SK-N-SH (cell line): ENCODE measurements around the gene LEMD1. TPM values are rescaled to one million over a fixed set of nuclear protein-coding genes. Genes with fewer than 3 reads are reported as not detected.

Experiments
- CTCF ChIA-PET: fragments of 300-600, 350-600 bp; formaldehyde crosslinking; extraction: SDS; loops from one replicate; lab custom pipeline; 2021; lab: Yijun Ruan, JAX
- POLR2A ChIA-PET: fragments of 350-600 bp; sonication (Branson Sonifier 250); formaldehyde crosslinking; extraction: SDS; loops from one replicate; lab custom pipeline; 2020; ENCODE audit warnings: antibody characterized with exemption, inconsistent platforms; lab: Yijun Ruan, JAX
- DNase-seq: peaks from one replicate; pipeline ENCODE4 v3.0.0; 2012
- H2AFZ ChIP-seq: fragments of 200-600 bp; sonication (generic); 2 replicates; pipeline ENCODE4 v1.8.1; 2016; ENCODE audit warnings: antibody characterized with exemption, mild to moderate bottlenecking, low read depth
- H3F3A ChIP-seq: fragments of 200-600 bp; sonication (generic); replicated peaks from 2 replicates; pipeline ENCODE3; 2016; ENCODE audit warnings: antibody characterized with exemption, mild to moderate bottlenecking; ENCODE audit not compliant: insufficient read depth
- H3K27ac ChIP-seq, 2 experiments: fragments of 200-500 bp in 1 of 2; fragments of 200-600 bp in 1 of 2; sonication (Bioruptor generic) in 1 of 2; sonication (generic), shearing (Covaris generic) in 1 of 2; 2 replicates each; pipeline versions ENCODE4 v1.5.1 to v1.6.1; 2014 to 2016; ENCODE audit warnings: low read depth in 2 of 2, inconsistent platforms in 1 of 2, low read length in 1 of 2, mild to moderate bottlenecking in 1 of 2, mixed read lengths in 1 of 2
- H3K27me3 ChIP-seq: fragments of 200-600 bp; sonication (generic), shearing (Covaris generic); 2 replicates; pipeline ENCODE4 v1.6.1; 2016; ENCODE audit warnings: mixed run types; ENCODE audit not compliant: insufficient read depth
- H3K36me3 ChIP-seq, 2 experiments: fragments of 200-500 bp in 1 of 2; fragments of 200-600 bp in 1 of 2; sonication (Bioruptor generic) in 1 of 2; sonication (generic) in 1 of 2; replicated peaks in 1 of 2; 2 replicates each; pipeline versions ENCODE3 to v1.5.1; 2014 to 2016; ENCODE audit warnings: low read length in 1 of 2, mild to moderate bottlenecking in 1 of 2; ENCODE audit not compliant: insufficient read depth in 2 of 2, control insufficient read depth in 1 of 2
- H3K4me1 ChIP-seq, 2 experiments: fragments of 200-500 bp in 1 of 2; fragments of 200-600 bp in 1 of 2; sonication (Bioruptor generic) in 1 of 2; sonication (generic), shearing (Covaris generic) in 1 of 2; 2 replicates each; pipeline versions ENCODE4 v1.5.1 to v1.6.1; 2014 to 2016; ENCODE audit warnings: low read depth in 1 of 2, low read length in 1 of 2, mixed run types in 1 of 2; ENCODE audit not compliant: insufficient read depth in 2 of 2, control insufficient read depth in 1 of 2
- H3K4me2 ChIP-seq: fragments of 200-600 bp; sonication (generic), shearing (Covaris generic); 2 replicates; pipeline ENCODE4 v1.6.1; 2017; ENCODE audit warnings: mixed run types
- H3K4me3 ChIP-seq, 2 experiments: fragments of 200-500 bp in 1 of 2; fragments of 200-600 bp in 1 of 2; sonication (Bioruptor generic) in 1 of 2; sonication (generic), shearing (Covaris generic) in 1 of 2; 2 replicates each; pipeline versions ENCODE4 v1.5.1 to v1.8.1; 2014 to 2016; ENCODE audit warnings: low read depth in 2 of 2, inconsistent platforms in 1 of 2, low read length in 1 of 2, mild to moderate bottlenecking in 1 of 2, mixed read lengths in 1 of 2, moderate library complexity in 1 of 2
- H3K79me2 ChIP-seq: fragments of 200-600 bp; sonication (generic); 2 replicates; pipeline ENCODE4 v1.8.1; 2017; ENCODE audit warnings: mild to moderate bottlenecking; ENCODE audit not compliant: insufficient read depth
- H3K9ac ChIP-seq: fragments of 200-600 bp; sonication (generic); 2 replicates; pipeline ENCODE4 v1.6.1; 2017; ENCODE audit warnings: mixed run types
- H3K9me2 ChIP-seq: fragments of 200-600 bp; sonication (generic); 2 replicates; pipeline ENCODE4 v1.6.1; 2017; ENCODE audit warnings: mixed run types
- H3K9me3 ChIP-seq: fragments of 200-600 bp; sonication (generic); 2 replicates; pipeline ENCODE4 v1.6.1; 2017; ENCODE audit warnings: mixed run types, mild to moderate bottlenecking, moderate library complexity
- H4K20me1 ChIP-seq: fragments of 200-600 bp; sonication (generic); 2 replicates; pipeline ENCODE4 v1.6.1; 2017; ENCODE audit warnings: mild to moderate bottlenecking, mixed run types; ENCODE audit not compliant: insufficient read depth
- CHD2 ChIP-seq: fragments of 150-350 bp; IDR thresholded peaks from 2 replicates; pipeline ENCODE4 v1.6.1; 2018; ENCODE audit warnings: low read length; ENCODE audit not compliant: partially characterized antibody
- GABPA ChIP-seq: IDR thresholded peaks from 2 replicates; pipeline ENCODE4 v1.4.0; 2012; ENCODE audit warnings: low read depth, mild to moderate bottlenecking
- GATA2 ChIP-seq: sonication (generic); formaldehyde crosslinking; IDR thresholded peaks from 2 replicates; pipeline ENCODE4 v1.5.0; 2020; ENCODE audit warnings: mild to moderate bottlenecking, missing genetic modification reagents
- JUND ChIP-seq: IDR thresholded peaks from 2 replicates; pipeline ENCODE4 v1.4.0; 2012
- MEF2A ChIP-seq: IDR thresholded peaks from 2 replicates; pipeline ENCODE4 v1.4.0; 2012; ENCODE audit warnings: low read depth, borderline replicate concordance
- MXI1 ChIP-seq: IDR thresholded peaks from 2 replicates; pipeline ENCODE4 v1.6.1; 2012; ENCODE audit warnings: mild to moderate bottlenecking, low read depth, low read length, improper control_type of control experiment
- NRF1 ChIP-seq: IDR thresholded peaks from 2 replicates; pipeline ENCODE4 v1.6.1; 2012; ENCODE audit warnings: low read depth, mild to moderate bottlenecking, low read length
- POLR2AphosphoS5 ChIP-seq: IDR thresholded peaks from 2 replicates; pipeline ENCODE4 v1.6.1; 2012; ENCODE audit warnings: low read depth, low read length
- RAD21 ChIP-seq: IDR thresholded peaks from 2 replicates; pipeline ENCODE4 v1.6.1; 2012; ENCODE audit warnings: mild to moderate bottlenecking, low read length
- RCOR1 ChIP-seq: fragments of 150-350 bp; IDR thresholded peaks from 2 replicates; pipeline ENCODE4 v1.6.1; 2017; ENCODE audit warnings: antibody characterized with exemption, low read length
- RFX5 ChIP-seq: IDR thresholded peaks from 2 replicates; pipeline ENCODE4 v1.6.1; 2012; ENCODE audit warnings: mild to moderate bottlenecking, improper control_type of control experiment, low read length
- RXRA ChIP-seq: IDR thresholded peaks from 2 replicates; pipeline ENCODE4 v1.4.0; 2012; ENCODE audit warnings: low read depth, mild to moderate bottlenecking, borderline replicate concordance
- SMC3 ChIP-seq: IDR thresholded peaks from 2 replicates; pipeline ENCODE4 v1.6.1; 2012; ENCODE audit warnings: low read depth, low read length, improper control_type of control experiment
- TAF1 ChIP-seq: IDR thresholded peaks from 2 replicates; pipeline ENCODE4 v1.6.1; 2012; ENCODE audit warnings: low read depth, mild to moderate bottlenecking, low read length, moderate library complexity, borderline replicate concordance
- TEAD4 ChIP-seq: IDR thresholded peaks from 2 replicates; pipeline ENCODE4 v1.4.0; 2012; ENCODE audit warnings: mild to moderate bottlenecking, borderline replicate concordance; ENCODE audit not compliant: insufficient read depth
- WGBS: methylation state at CpG from one replicate; pipeline ENCODE4 v1.1.6; 2017; ENCODE audit warnings: low lambda C conversion rate; 5-methylcytosine and 5-hydroxymethylcytosine counted together
- polyA plus RNA-seq, 3 experiments: library from polyadenylated mRNA; depleted of rRNA; stranded (reverse); fragments of >200 nt; gene quantifications; 2 replicates each; pipeline ENCODE4 v1.2.3, GENCODE V29; 2012
- TF ChIP-seq, protein P1 (sequence below): IDR thresholded peaks from 2 replicates; pipeline ENCODE4 v1.4.0; 2012; ENCODE audit warnings: low read depth, borderline replicate concordance
- TF ChIP-seq, protein P2 (sequence below): IDR thresholded peaks from 2 replicates; pipeline ENCODE4 v1.4.0; 2012; ENCODE audit warnings: low read depth, borderline replicate concordance

Gene LEMD1
- polyA plus RNA-seq, 1 of the 3 experiments (the other 2 are of a cell fraction): not detected

DNA sequence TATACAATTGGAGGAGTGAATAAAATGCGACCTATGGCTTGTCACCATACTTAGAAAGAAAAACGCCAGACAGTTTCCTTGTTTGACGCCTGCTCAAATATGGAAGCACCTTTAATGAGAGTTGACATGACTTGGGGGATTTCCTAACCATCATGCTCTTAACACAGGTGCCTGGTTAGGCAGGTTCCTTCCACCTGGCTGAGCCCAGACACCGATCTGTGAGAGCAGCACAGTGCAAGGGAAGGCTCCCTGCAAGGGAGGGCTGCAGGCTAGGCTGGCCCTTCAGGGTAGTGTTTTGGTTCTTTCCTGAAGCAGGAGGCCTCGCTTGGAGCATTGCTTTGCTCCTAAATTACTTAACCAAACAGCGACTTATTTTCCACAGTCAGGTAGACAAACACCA, 40.6 kb downstream of the LEMD1 start:
- Histone ChIP-seq H3K27me3 (no peaks in the 10 kb centered on the region), H3K79me2 (no peaks in the 10 kb centered on the region), H3K4me2 (no peak overlapping the region), H3K4me3 (no peak overlapping the region), H3F3A (peaks cover 5% of the 10 kb centered on the region), H2AFZ (no peak overlapping the region), H3K27ac (no peak overlapping the region), H3K36me3 (no peaks in the 10 kb centered on the region), H4K20me1 (no peaks in the 10 kb centered on the region), H3K4me1 (peaks cover 0 to 2% of the 10 kb centered on the region in 2 experiments; a peak in 1 of 4 replicates), H3K9ac (no peak overlapping the region), H3K9me3 (no peaks in the 10 kb centered on the region), H3K9me2 (no peaks in the 10 kb centered on the region)
- TF ChIP-seq MXI1 (no peak), NRF1 (no peak), RCOR1 (no peak), CHD2 (no peak), POLR2AphosphoS5 (no peak), SMC3 (no peak), TEAD4 (no peak), MEF2A (no peak), GABPA (no peak), RXRA (no peak), TAF1 (no peak), RAD21 (no peak), RFX5 (no peak)
- CTCF ChIA-PET: interaction anchor here (0.5 to 3.6 kb wide), 6 partner anchors 16 to 143 kb away, joined by 3 to 18 read pairs (median 7); no protein-coding TSS in a partner anchor
- 88% methylated on average over 5 of the region's 6 CpGs for WGBS
- POLR2A ChIA-PET: interaction anchor here (0.7 kb wide), 1 partner anchor 37 kb away, joined by 3 read pairs; no protein-coding TSS in a partner anchor
- DNase-seq: no peak

DNA sequence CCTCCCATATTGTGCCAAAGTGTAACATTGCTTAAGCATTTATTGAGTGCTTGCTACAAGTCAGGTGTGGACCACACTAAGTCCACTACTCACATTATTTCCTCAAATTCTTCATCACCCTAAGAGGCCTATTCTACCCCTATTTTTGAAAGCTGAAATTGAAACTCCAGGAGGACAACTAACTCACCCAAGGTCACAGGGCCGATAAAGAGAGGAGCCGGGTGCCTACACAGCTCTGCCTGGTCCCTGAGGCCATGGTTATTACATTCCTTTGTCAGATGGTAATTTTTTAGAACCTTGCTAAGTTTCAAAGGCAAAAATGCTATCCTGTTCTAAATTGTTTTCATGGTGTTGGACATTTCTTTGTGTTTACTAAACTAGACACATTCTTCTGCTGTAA, 41.0 kb downstream of the LEMD1 start:
- no peaks in the 10 kb centered on the region for H3K9me2 ChIP-seq
- WGBS: 50% methylated on average over 2 of the region's 2 CpGs
- no peak for DNase-seq
- POLR2A ChIA-PET: no interaction called here
- H3F3A ChIP-seq: peaks cover 6% of the 10 kb centered on the region
- no peaks in the 10 kb centered on the region for H3K27me3 ChIP-seq
- no peaks in the 10 kb centered on the region for H4K20me1 ChIP-seq
- no peak overlapping the region for H2AFZ ChIP-seq
- H3K27ac ChIP-seq: no peak overlapping the region
- no peak overlapping the region for H3K9ac ChIP-seq
- no peak for TF ChIP-seq TAF1
- TF ChIP-seq, protein P1, sequence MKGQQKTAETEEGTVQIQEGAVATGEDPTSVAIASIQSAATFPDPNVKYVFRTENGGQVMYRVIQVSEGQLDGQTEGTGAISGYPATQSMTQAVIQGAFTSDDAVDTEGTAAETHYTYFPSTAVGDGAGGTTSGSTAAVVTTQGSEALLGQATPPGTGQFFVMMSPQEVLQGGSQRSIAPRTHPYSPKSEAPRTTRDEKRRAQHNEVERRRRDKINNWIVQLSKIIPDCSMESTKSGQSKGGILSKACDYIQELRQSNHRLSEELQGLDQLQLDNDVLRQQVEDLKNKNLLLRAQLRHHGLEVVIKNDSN: no peak
- TF ChIP-seq GATA2 (CRISPR knock-in tag): no peak
- TF ChIP-seq JUND: no peak
- TF ChIP-seq, protein P2, sequence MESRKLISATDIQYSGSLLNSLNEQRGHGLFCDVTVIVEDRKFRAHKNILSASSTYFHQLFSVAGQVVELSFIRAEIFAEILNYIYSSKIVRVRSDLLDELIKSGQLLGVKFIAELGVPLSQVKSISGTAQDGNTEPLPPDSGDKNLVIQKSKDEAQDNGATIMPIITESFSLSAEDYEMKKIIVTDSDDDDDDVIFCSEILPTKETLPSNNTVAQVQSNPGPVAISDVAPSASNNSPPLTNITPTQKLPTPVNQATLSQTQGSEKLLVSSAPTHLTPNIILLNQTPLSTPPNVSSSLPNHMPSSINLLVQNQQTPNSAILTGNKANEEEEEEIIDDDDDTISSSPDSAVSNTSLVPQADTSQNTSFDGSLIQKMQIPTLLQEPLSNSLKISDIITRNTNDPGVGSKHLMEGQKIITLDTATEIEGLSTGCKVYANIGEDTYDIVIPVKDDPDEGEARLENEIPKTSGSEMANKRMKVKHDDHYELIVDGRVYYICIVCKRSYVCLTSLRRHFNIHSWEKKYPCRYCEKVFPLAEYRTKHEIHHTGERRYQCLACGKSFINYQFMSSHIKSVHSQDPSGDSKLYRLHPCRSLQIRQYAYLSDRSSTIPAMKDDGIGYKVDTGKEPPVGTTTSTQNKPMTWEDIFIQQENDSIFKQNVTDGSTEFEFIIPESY: no peak
- TF ChIP-seq SMC3: no peak
- no peak for TF ChIP-seq MXI1
- TF ChIP-seq, all 33 proteins: peak for 0
- H3K36me3 ChIP-seq: no peaks in the 10 kb centered on the region
- H3K4me3 ChIP-seq: no peak overlapping the region
- no peaks in the 10 kb centered on the region for H3K9me3 ChIP-seq
- no peak overlapping the region for H3K4me2 ChIP-seq
- CTCF ChIA-PET: interaction anchor here (0.5 to 3.6 kb wide), 8 partner anchors 15 to 143 kb away, joined by 3 to 18 read pairs (median 5); no protein-coding TSS in a partner anchor
- H3K79me2 ChIP-seq: no peaks in the 10 kb centered on the region
- peaks cover 1 to 6% of the 10 kb centered on the region in 2 experiments; a peak in 3 of 4 replicates for H3K4me1 ChIP-seq
